Measurements from ENCODE around the gene ZCCHC14. TPM values are rescaled to one million over a fixed set of nuclear protein-coding genes. Genes with fewer than 3 reads are reported as not detected.
A peak's percentile ranks its signal among the peaks of the same experiment; 100 is the strongest.
"Not testable (repeated sequence)": the region's sequence is repeated elsewhere in the genome, so short reads cannot be mapped to it uniquely, and the experiment has no call there.

ZCCHC14 gene
- total and polyA plus RNA-seq, 4 experiments from 2014 or later, result 0.21 to 25.1 (median 11.9) TPM

GRCh38 chr16:87482266-87482665 lies 10.6 kb downstream of the ZCCHC14 start:
- CTCF ChIA-PET (ENCODE audit: partially characterized antibody), result no interaction called here
- Mint-ChIP-seq H3K27me3 (no peaks in the 10 kb centered on the region), H3K27ac (peak overlapping the region in 5 of 7 donors; percentile 8 to 79 (median 62)), H3K9me3 (no peaks in the 10 kb centered on the region), H3K4me3 (peak overlapping the region in 2 of 8 donors; percentile 23 to 24), H3K36me3 (peaks cover 9 to 26% of the 10 kb centered on the region in 2 donors), H3K4me1 (peaks cover 40 to 70% (median 56%) of the 10 kb centered on the region in 4 donors)
- POLR2A ChIA-PET (ENCODE audit: partially characterized antibody), result no interaction called here
- H3K27ac ChIP-seq (ENCODE audit: low read depth, low read length), result no peak overlapping the region
- no peaks in the 10 kb centered on the region for H3K27me3 ChIP-seq (ENCODE audit: insufficient read depth, low read length)
- intact Hi-C loops (cut with micrococcal nuclease), result no loop called here
- no peak overlapping the region for H3K4me3 ChIP-seq (ENCODE audit: low read length in 2 of 2)
- H3K4me1 ChIP-seq (ENCODE audit: insufficient read depth, low read length), result peaks cover 37% of the 10 kb centered on the region
- no peaks in the 10 kb centered on the region for H3K36me3 ChIP-seq (ENCODE audit: insufficient read depth, low read length)
- H3K9me3 ChIP-seq (ENCODE audit: control insufficient read depth in 1 of 2, low read length in 2 of 2), result no peaks in the 10 kb centered on the region
- DNase-seq, result no peak

- H3K4me1 ChIP-seq (ENCODE audit: insufficient read depth, low read length), result peaks cover 32% of the 10 kb centered on the region
- DNase-seq; intact Hi-C loops (cut with micrococcal nuclease); H3K27ac ChIP-seq (ENCODE audit: low read depth, low read length); H3K9me3 Mint-ChIP-seq; H3K27me3 ChIP-seq (ENCODE audit: insufficient read depth, low read length); H3K27me3 Mint-ChIP-seq; H3K4me3 Mint-ChIP-seq; CTCF ChIA-PET (ENCODE audit: partially characterized antibody); H3K36me3 ChIP-seq (ENCODE audit: insufficient read depth, low read length); POLR2A ChIA-PET (ENCODE audit: partially characterized antibody); H3K9me3 ChIP-seq (ENCODE audit: control insufficient read depth in 1 of 2, low read length in 2 of 2); H3K27ac Mint-ChIP-seq; H3K4me3 ChIP-seq (ENCODE audit: low read length in 2 of 2): not testable (repeated sequence)
- H3K4me1 Mint-ChIP-seq, result peaks cover 38 to 65% (median 52%) of the 10 kb centered on the region in 4 donors
- peaks cover 9 to 26% of the 10 kb centered on the region in 2 donors for H3K36me3 Mint-ChIP-seq
Observed at GRCh38 chr16:87481711-87482110, 11.1 kb downstream of the ZCCHC14 start.

GRCh38 chr16:87477209-87477981 lies 15.4 kb downstream of the ZCCHC14 start:
- H3K4me3 ChIP-seq (ENCODE audit: low read length in 2 of 2); H3K9me3 ChIP-seq (ENCODE audit: control insufficient read depth in 1 of 2, low read length in 2 of 2); H3K27me3 ChIP-seq (ENCODE audit: insufficient read depth, low read length); H3K27ac Mint-ChIP-seq; POLR2A ChIA-PET (ENCODE audit: partially characterized antibody); CTCF ChIA-PET (ENCODE audit: partially characterized antibody); H3K27me3 Mint-ChIP-seq; H3K4me1 ChIP-seq (ENCODE audit: insufficient read depth, low read length); H3K36me3 ChIP-seq (ENCODE audit: insufficient read depth, low read length); intact Hi-C loops (cut with micrococcal nuclease); DNase-seq; H3K9me3 Mint-ChIP-seq; H3K4me3 Mint-ChIP-seq; H3K27ac ChIP-seq (ENCODE audit: low read depth, low read length): not testable (repeated sequence)
- Mint-ChIP-seq H3K36me3 (peaks cover 11 to 23% of the 10 kb centered on the region in 2 donors), H3K4me1 (peaks cover 23 to 59% (median 33%) of the 10 kb centered on the region in 4 donors)

GRCh38 chr16:87474566-87474996 lies 18.2 kb downstream of the ZCCHC14 start:
- Histone ChIP-seq H3K36me3 (ENCODE audit: insufficient read depth, low read length) (peaks cover 3% of the 10 kb centered on the region), H3K9me3 (ENCODE audit: control insufficient read depth in 1 of 2, low read length in 2 of 2) (no peaks in the 10 kb centered on the region), H3K27me3 (ENCODE audit: insufficient read depth, low read length) (no peaks in the 10 kb centered on the region), H3K4me3 (ENCODE audit: low read length in 2 of 2) (no peak overlapping the region), H3K27ac (ENCODE audit: low read depth, low read length) (no peak overlapping the region), H3K4me1 (ENCODE audit: insufficient read depth, low read length) (peaks cover 12% of the 10 kb centered on the region)
- H3K9me3 Mint-ChIP-seq, result no peaks in the 10 kb centered on the region
- peaks cover 11 to 17% of the 10 kb centered on the region in 2 donors for H3K36me3 Mint-ChIP-seq
- peaks cover 21 to 55% (median 26%) of the 10 kb centered on the region in 4 donors for H3K4me1 Mint-ChIP-seq
- no peaks in the 10 kb centered on the region for H3K27me3 Mint-ChIP-seq
- no peak for DNase-seq
- CTCF ChIA-PET (ENCODE audit: partially characterized antibody), result no interaction called here
- intact Hi-C loops (cut with micrococcal nuclease), result no loop called here
- POLR2A ChIA-PET (ENCODE audit: partially characterized antibody), result no interaction called here
- peak overlapping the region in 1 of 7 donors; percentile 14 for H3K27ac Mint-ChIP-seq
- H3K4me3 Mint-ChIP-seq, result no peak overlapping the region

- Mint-ChIP-seq H3K4me1 (peaks cover 22 to 54% (median 26%) of the 10 kb centered on the region in 4 donors), H3K36me3 (peaks cover 11 to 14% of the 10 kb centered on the region in 2 donors), H3K4me3 (no peak overlapping the region), H3K27ac (peak overlapping the region in 4 of 7 donors; percentile 14 to 72 (median 46)), H3K9me3 (no peaks in the 10 kb centered on the region), H3K27me3 (no peaks in the 10 kb centered on the region)
- no peak for DNase-seq
- Histone ChIP-seq H3K36me3 (ENCODE audit: insufficient read depth, low read length) (peaks cover 3% of the 10 kb centered on the region), H3K4me3 (ENCODE audit: low read length in 2 of 2) (no peak overlapping the region), H3K4me1 (ENCODE audit: insufficient read depth, low read length) (peaks cover 12% of the 10 kb centered on the region), H3K9me3 (ENCODE audit: control insufficient read depth in 1 of 2, low read length in 2 of 2) (no peaks in the 10 kb centered on the region), H3K27me3 (ENCODE audit: insufficient read depth, low read length) (no peaks in the 10 kb centered on the region), H3K27ac (ENCODE audit: low read depth, low read length) (no peak overlapping the region)
- ChIA-PET CTCF (ENCODE audit: partially characterized antibody) (no interaction called here), POLR2A (ENCODE audit: partially characterized antibody) (no interaction called here)
- intact Hi-C loops (cut with micrococcal nuclease), result no loop called here
Observed at GRCh38 chr16:87474017-87474416, 18.8 kb downstream of the ZCCHC14 start.

GRCh38 chr16:87472935-87473334 lies 19.9 kb downstream of the ZCCHC14 start:
- Histone ChIP-seq H3K4me3 (ENCODE audit: low read length in 2 of 2) (no peak overlapping the region), H3K27ac (ENCODE audit: low read depth, low read length) (no peak overlapping the region), H3K4me1 (ENCODE audit: insufficient read depth, low read length) (peaks cover 12% of the 10 kb centered on the region), H3K36me3 (ENCODE audit: insufficient read depth, low read length) (peaks cover 3% of the 10 kb centered on the region), H3K27me3 (ENCODE audit: insufficient read depth, low read length) (no peaks in the 10 kb centered on the region), H3K9me3 (ENCODE audit: control insufficient read depth in 1 of 2, low read length in 2 of 2) (no peaks in the 10 kb centered on the region)
- intact Hi-C loops (cut with micrococcal nuclease), result no loop called here
- no peak for DNase-seq
- no peaks in the 10 kb centered on the region for H3K9me3 Mint-ChIP-seq
- H3K4me1 Mint-ChIP-seq, result peaks cover 18 to 49% (median 24%) of the 10 kb centered on the region in 4 donors
- CTCF ChIA-PET (ENCODE audit: partially characterized antibody), result no interaction called here
- no peak overlapping the region for H3K4me3 Mint-ChIP-seq
- H3K27ac Mint-ChIP-seq, result no peak overlapping the region
- H3K27me3 Mint-ChIP-seq, result no peaks in the 10 kb centered on the region
- POLR2A ChIA-PET (ENCODE audit: partially characterized antibody), result no interaction called here
- H3K36me3 Mint-ChIP-seq, result peaks cover 11 to 12% of the 10 kb centered on the region in 2 donors

GRCh38 chr16:87472142-87472778 lies 20.6 kb downstream of the ZCCHC14 start:
- intact Hi-C loops (cut with micrococcal nuclease), result no loop called here
- no peak overlapping the region for H3K27ac ChIP-seq (ENCODE audit: low read depth, low read length)
- Mint-ChIP-seq H3K27ac (peak overlapping the region in 2 of 7 donors; percentile 9 to 46), H3K27me3 (no peaks in the 10 kb centered on the region), H3K4me3 (no peak overlapping the region), H3K36me3 (peaks cover 10 to 11% of the 10 kb centered on the region in 2 donors), H3K4me1 (peaks cover 15 to 42% (median 22%) of the 10 kb centered on the region in 4 donors), H3K9me3 (no peaks in the 10 kb centered on the region)
- no peaks in the 10 kb centered on the region for H3K9me3 ChIP-seq (ENCODE audit: control insufficient read depth in 1 of 2, low read length in 2 of 2)
- peaks cover 3% of the 10 kb centered on the region for H3K36me3 ChIP-seq (ENCODE audit: insufficient read depth, low read length)
- H3K27me3 ChIP-seq (ENCODE audit: insufficient read depth, low read length), result no peaks in the 10 kb centered on the region
- peaks cover 12% of the 10 kb centered on the region for H3K4me1 ChIP-seq (ENCODE audit: insufficient read depth, low read length)
- DNase-seq, result no peak
- no peak overlapping the region for H3K4me3 ChIP-seq (ENCODE audit: low read length in 2 of 2)
- POLR2A ChIA-PET (ENCODE audit: partially characterized antibody), result no interaction called here
- CTCF ChIA-PET (ENCODE audit: partially characterized antibody), result no interaction called here
